Adipocyte (in vitro differentiated cells): ENCODE measurements around the gene FXYD2.

Experiments
- DNase-seq: peaks from one replicate; pipeline ENCODE4 v3.0.0-alpha.2; 2015; ENCODE audit warnings: low read depth
- H3K27me3 ChIP-seq: replicated peaks from 2 replicates; pipeline ENCODE4 v1.7.0; 2013; ENCODE audit warnings: mild to moderate bottlenecking, low read length, moderate library complexity; ENCODE audit not compliant: control insufficient read depth, insufficient read depth
- H3K36me3 ChIP-seq: 2 replicates; pipeline ENCODE4 v1.7.0; 2013; ENCODE audit warnings: low read length, mild to moderate bottlenecking, moderate library complexity; ENCODE audit not compliant: control insufficient read depth, insufficient read depth, severe bottlenecking
- H3K4me1 ChIP-seq: 2 replicates; pipeline ENCODE4 v1.7.0; 2013; ENCODE audit warnings: mild to moderate bottlenecking, low read length, moderate library complexity; ENCODE audit not compliant: control insufficient read depth, insufficient read depth
- H3K4me3 ChIP-seq: 2 replicates; pipeline ENCODE4 v1.7.0; 2013; ENCODE audit warnings: mild to moderate bottlenecking, low read length, moderate library complexity
- H3K9ac ChIP-seq: 2 replicates; pipeline ENCODE4 v1.7.0; 2013; ENCODE audit warnings: mild to moderate bottlenecking, low read length, moderate library complexity
- H3K9me3 ChIP-seq: 2 replicates; pipeline ENCODE4 v1.7.0; 2013; ENCODE audit warnings: mild to moderate bottlenecking, low read length, moderate library complexity; ENCODE audit not compliant: control insufficient read depth

FXYD2 gene

DNA sequence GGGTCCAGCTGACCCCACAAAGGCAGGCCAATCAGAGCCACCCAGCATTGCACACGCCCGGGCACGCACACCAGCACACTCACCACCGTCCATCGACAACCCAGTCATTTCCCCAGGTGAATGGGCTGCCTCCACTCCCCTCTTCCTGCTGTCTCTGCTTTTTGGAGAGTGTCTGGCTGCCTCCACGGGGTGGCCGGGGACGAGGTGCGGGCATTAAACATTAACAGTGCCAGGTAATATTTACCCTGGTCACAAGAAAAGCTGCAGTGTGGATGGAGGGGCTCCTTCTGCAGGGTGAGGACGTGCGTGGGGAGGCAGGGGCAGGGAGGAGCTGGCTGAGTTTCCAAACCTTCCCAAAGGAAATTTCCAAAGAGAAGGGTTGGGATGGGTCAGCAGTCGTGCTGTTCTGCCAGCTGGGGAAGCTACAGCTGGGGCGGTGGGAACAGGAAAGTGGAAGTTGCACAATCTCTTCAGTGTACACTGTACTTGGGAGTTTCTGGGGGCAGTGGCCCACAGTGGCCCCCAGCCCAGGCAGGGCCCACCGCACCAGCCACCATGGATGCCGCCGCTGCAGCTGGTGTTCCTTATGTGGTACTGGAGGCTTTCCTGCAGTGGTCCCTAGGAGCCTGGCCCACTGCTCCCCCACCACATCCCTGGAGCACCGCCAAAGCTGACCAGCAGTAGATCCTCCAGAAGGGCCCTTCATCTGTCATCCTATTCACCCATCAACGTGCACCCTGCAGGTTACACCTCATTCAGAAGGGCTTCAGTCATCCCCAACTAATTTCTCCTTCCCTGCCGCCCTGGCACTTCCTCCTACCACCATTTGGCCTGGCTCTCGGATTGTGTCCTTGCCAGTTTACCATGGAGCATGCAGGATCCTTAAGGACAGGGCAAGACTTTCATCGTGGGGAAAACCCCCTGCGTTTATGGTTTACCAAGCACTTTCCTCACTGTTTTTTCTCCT lies at the start of gene FXYD2:
Gene FXYD2 (minus strand): TSS at position 174 of the 967 bp plus-strand sequence. CDS start 66 bp downstream, at position 108.
- Histone ChIP-seq H3K4me3 (no peak within 1 kb of the TSS), H3K27me3 (peaks cover 8% of the 10 kb centered on the region), H3K9me3 (no peaks in the 10 kb centered on the region), H3K9ac (no peak within 1 kb of the TSS), H3K4me1 (peaks cover 11% of the 10 kb centered on the region), H3K36me3 (no peaks in the 10 kb centered on the region)
- no peak for DNase-seq

DNA sequence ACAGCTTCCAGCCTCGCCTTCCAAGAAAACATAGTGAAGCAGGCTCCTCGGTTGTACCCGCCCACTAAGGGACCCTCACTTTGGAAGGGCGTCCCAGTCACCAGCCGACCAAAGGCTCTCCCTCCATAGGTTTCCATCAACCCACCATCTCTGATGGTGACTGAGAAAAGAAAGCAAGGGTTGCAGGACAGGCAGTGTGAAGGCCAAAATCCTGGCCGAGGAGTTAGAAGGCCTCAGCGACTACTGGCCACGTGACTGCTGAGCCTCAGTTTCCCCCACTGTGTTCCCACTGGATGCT lies 49.2 kb upstream of the FXYD2 start:
- H3K9ac ChIP-seq = no peak overlapping the region
- peaks cover 6% of the 10 kb centered on the region for H3K4me1 ChIP-seq
- no peak for DNase-seq

DNA sequence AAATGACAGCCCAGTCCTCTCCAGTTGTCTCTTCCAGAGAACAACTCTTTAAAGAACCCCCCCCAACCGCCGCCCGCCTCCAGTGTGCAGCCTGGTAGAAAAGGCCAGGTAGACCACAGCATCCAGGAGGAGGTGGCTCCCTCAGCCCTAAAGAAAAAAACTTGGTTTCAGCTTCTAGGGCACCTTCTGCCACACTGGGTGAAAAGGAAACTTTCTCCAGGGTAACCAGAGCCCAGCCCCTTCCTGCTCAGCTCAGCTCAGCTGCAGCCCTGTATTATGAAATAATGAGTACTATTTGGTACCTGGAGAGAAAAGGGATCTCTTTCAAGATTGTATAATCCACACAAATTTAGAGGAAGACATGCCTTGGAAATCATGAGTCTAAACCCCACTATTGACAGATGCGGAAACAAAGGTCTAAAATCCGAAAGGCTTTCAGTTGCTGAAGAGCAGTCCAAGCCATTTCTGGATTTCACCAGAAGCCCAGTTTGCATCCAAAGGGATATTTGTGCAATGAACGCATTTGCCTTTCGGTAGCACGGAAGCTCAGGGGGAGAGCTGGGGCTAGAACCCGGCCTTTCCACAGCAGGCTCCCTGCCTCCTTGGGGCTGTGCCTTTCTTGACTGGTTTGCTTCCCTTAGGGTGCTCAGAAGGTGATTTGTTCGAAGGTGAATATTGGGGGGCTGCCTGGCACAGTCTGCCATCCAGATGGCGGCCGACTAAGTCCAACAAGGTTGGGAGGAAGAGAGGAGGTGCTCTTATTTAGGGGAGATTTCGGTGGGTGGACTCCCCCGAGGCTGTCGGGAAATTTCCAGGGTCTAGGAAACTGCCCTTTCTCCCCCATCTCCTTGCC lies 48.7 kb upstream of the FXYD2 start:
- no peak for DNase-seq
- peaks cover 6% of the 10 kb centered on the region for H3K4me1 ChIP-seq
- no peak overlapping the region for H3K9ac ChIP-seq
- H3K27me3 ChIP-seq = peaks cover 73% of the 10 kb centered on the region
- H3K36me3 ChIP-seq = no peaks in the 10 kb centered on the region
- no peaks in the 10 kb centered on the region for H3K9me3 ChIP-seq
- no peak overlapping the region for H3K4me3 ChIP-seq

More for the DNA sequence above, 49.2 kb upstream of the FXYD2 start:
- H3K9me3 ChIP-seq = no peaks in the 10 kb centered on the region
- no peaks in the 10 kb centered on the region for H3K36me3 ChIP-seq
- no peak overlapping the region for H3K4me3 ChIP-seq
- H3K27me3 ChIP-seq = peaks cover 72% of the 10 kb centered on the region

- Histone ChIP-seq H3K4me3 (no peak overlapping the region), H3K9me3 (no peaks in the 10 kb centered on the region), H3K4me1 (peaks cover 6% of the 10 kb centered on the region)
Observed at GRCh38 chr11:117872420-117872961, 47.9 kb upstream of the FXYD2 start.

DNA sequence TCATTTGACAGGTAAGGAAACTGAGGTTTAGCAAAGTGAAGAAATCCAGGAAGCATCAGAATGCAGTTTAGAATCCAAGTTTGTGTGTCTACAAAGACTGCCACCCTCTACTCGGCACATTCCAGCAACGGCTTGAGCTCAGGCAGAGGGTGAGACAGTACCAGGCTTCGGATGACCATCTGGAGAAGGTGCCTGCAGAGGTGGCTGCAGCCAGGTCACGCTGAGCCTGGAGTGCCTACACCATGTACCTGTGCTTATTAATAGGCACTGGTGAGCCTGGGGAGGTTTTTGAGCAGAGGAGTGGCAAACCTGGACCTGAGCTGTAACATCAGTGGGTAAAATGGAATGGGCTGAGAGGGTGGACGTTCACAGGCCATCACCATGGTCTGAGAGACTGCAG lies 47.2 kb upstream of the FXYD2 start:
- Histone ChIP-seq H3K4me1 (no peaks in the 10 kb centered on the region), H3K27me3 (peaks cover 65% of the 10 kb centered on the region), H3K4me3 (no peak overlapping the region), H3K9me3 (no peaks in the 10 kb centered on the region), H3K36me3 (no peaks in the 10 kb centered on the region), H3K9ac (no peak overlapping the region)
- DNase-seq = no peak

More at GRCh38 chr11:117872420-117872961, 47.9 kb upstream of the FXYD2 start:
- H3K36me3 ChIP-seq = no peaks in the 10 kb centered on the region
- DNase-seq = no peak
- no peak overlapping the region for H3K9ac ChIP-seq
- H3K27me3 ChIP-seq = peaks cover 72% of the 10 kb centered on the region

GRCh38 chr11:117871160-117871559 lies 46.6 kb upstream of the FXYD2 start:
- Histone ChIP-seq H3K36me3 (no peaks in the 10 kb centered on the region), H3K9ac (no peak overlapping the region), H3K27me3 (peaks cover 63% of the 10 kb centered on the region), H3K9me3 (no peaks in the 10 kb centered on the region), H3K4me1 (no peaks in the 10 kb centered on the region), H3K4me3 (no peak overlapping the region)
- no peak for DNase-seq

DNA sequence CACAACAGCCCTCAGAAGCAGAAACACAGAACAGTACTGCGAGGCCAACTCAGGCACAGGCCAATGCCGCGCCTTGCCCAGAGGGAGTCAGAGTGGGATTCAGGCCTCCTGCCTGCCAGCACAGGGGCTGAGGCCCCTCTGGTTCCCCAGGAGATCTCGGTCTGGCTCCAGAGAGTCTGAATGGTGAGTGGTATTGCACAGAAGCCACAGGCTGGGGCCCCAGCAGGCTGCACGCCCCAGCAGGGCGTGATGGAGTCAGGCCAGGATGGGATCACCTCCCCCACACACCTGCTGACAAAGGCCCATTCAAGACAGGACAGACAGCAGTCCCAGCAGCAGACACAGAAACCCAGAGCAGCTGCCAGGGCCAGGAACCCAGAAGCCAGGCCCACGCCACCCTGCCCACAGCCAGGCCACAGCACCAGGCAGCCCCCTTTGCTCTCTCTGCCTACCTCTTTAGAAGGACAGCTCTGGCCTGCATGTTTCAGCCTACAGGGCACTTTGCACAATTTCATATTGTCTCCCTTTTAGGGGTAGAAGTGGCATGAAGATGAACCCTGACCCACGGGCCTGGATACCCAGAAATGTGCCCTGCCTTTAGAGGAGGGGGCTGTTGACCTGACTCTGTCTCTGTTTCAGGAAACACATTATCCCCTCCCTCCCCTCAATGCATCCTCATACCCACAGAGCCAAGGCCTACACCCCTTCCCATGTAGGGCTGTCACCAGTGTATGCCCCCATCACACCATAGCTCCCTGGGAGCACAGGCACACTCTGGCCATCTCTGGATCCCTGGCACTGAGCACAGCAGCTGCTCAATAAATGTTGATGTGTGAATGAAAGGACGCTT lies 45.8 kb upstream of the FXYD2 start:
- Histone ChIP-seq H3K9me3 (no peaks in the 10 kb centered on the region), H3K4me1 (no peaks in the 10 kb centered on the region), H3K9ac (no peak overlapping the region), H3K27me3 (peaks cover 55% of the 10 kb centered on the region), H3K4me3 (no peak overlapping the region), H3K36me3 (no peaks in the 10 kb centered on the region)
- DNase-seq = no peak

- DNase-seq = no peak
- Histone ChIP-seq H3K4me3 (no peak overlapping the region), H3K9ac (no peak overlapping the region), H3K27me3 (peaks cover 48% of the 10 kb centered on the region), H3K36me3 (no peaks in the 10 kb centered on the region), H3K9me3 (no peaks in the 10 kb centered on the region), H3K4me1 (no peaks in the 10 kb centered on the region)
Observed at GRCh38 chr11:117869604-117870003, 45.1 kb upstream of the FXYD2 start.

DNA sequence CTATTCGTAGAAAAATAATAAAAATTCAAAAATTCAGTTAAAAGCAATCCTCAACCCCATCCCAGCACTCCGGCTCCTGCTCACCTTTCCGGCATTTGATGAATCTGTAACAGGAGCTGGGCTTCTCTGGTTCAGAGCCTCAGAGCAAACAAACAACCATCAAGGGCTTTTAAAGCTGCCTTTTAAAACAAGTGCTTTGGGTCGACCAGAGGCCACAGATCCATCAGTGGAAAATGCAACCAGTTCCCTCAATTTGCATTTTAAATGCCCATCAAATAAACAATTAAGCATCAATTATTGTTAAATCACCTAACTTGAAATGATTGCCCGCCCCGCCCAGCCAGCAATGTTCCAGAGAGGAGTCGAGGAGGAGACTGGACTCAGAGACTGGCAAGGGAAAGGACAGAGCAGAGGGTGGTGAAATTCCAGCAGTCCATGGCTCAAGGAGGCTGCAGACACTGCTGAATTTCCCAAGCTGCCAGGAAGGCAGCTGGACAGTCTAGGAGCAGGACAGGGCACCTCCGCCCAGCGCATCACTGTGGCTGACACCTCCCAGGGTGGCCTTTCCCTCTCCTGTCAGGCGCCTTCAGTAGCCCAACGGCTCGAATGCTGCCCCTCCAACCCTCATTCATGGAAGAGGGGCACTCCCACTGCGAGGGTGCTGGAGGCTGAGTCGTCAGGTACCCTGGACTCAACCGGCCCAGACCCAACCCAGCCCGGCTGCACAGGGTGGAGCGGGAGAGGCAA lies 44.4 kb upstream of the FXYD2 start:
- Histone ChIP-seq H3K36me3 (no peaks in the 10 kb centered on the region), H3K27me3 (peaks cover 42% of the 10 kb centered on the region), H3K4me3 (no peak overlapping the region), H3K4me1 (no peaks in the 10 kb centered on the region), H3K9me3 (no peaks in the 10 kb centered on the region), H3K9ac (no peak overlapping the region)
- no peak for DNase-seq

DNA sequence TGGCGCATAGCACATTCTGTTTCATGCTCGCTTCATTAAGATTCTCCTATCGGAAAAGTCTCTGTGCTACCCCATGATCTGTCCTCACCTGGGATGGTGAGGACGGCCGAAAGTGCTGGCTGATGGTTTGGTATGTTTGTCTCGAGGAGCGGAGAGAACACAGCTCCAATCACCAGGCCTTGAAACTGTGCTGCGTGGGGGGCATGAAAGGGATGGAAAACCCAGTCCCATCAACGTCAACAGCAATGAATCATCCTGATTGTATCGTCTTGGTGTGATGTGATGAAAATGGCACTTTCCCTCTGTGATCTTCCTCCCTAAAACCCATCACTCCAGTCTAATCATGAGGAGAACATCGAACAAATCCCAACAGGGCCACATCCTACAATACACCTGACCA lies 43.5 kb upstream of the FXYD2 start:
- H3K36me3 ChIP-seq = no peaks in the 10 kb centered on the region
- no peaks in the 10 kb centered on the region for H3K9me3 ChIP-seq
- DNase-seq = no peak
- H3K9ac ChIP-seq = no peak overlapping the region
- H3K4me3 ChIP-seq = no peak overlapping the region
- H3K27me3 ChIP-seq = peaks cover 34% of the 10 kb centered on the region
- no peaks in the 10 kb centered on the region for H3K4me1 ChIP-seq
